Measurements from ENCODE around the gene CDCA4.
A peak's percentile ranks its signal among the peaks of the same experiment; 100 is the strongest.

DNA sequence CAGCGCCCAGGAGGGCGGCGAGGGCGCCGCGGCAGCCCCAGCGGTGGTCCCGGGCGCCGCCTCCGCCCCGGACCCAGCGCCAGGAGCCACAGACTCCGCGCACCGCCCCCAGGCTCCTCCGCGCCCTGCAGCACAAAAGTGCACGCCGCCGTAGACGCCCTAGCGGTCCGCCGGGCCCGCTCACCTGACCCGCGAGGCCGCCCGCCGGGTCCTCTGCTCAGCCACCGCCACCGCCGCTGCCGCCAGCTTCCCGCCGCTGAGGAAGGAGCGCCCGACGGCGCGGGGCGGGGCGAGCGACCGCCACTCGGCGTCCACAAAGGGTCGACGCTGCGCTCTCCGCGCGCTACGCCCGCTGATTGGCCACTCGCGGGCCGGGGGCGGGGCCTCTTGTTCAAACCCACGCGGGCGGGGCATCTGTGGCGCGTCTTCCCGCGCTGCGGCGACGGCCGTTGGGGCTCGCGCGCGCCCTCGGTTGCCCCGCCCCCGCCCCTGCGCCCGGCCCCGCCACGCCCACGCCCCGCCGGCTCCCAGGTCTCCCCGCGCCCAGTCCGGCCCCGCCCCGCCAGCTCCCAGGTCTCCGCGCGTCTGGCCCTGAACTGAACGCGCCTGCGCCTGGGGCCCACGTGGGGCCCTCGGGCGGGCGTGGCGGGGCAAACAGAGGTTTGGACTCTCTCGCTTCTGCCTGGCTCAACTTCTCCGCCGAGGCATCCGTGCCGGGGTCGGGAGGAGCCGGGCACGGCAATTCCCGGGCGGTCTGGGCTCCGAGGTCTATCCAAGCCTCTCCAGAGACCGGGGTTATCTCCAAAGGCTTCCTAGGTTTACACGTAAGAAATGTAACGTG is at the start of gene CDCA4:
- TF ChIP-seq, protein P1, sequence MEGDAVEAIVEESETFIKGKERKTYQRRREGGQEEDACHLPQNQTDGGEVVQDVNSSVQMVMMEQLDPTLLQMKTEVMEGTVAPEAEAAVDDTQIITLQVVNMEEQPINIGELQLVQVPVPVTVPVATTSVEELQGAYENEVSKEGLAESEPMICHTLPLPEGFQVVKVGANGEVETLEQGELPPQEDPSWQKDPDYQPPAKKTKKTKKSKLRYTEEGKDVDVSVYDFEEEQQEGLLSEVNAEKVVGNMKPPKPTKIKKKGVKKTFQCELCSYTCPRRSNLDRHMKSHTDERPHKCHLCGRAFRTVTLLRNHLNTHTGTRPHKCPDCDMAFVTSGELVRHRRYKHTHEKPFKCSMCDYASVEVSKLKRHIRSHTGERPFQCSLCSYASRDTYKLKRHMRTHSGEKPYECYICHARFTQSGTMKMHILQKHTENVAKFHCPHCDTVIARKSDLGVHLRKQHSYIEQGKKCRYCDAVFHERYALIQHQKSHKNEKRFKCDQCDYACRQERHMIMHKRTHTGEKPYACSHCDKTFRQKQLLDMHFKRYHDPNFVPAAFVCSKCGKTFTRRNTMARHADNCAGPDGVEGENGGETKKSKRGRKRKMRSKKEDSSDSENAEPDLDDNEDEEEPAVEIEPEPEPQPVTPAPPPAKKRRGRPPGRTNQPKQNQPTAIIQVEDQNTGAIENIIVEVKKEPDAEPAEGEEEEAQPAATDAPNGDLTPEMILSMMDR (IDR thresholded peaks at IDR 0.05), result peak in 2 of 3 experiments; percentile 8 to 20
- TF ChIP-seq POLR2A (IDR thresholded peaks at IDR 0.05; ENCODE audit: low read depth) (peak; percentile 60), EP300 (IDR thresholded peaks at IDR 0.05) (no peak)

All from esophagus muscularis mucosa (tissue), 4 donors.